HL-60/S4 (cell line): ENCODE results near the gene NDUFA1.
"Not testable (repeated sequence)": the region's sequence is repeated elsewhere in the genome, so short reads cannot be mapped to it uniquely, and the experiment has no call there.

ENCODE experiments used
- in situ Hi-C: fragments of 300-500 bp; cut with MboI; formaldehyde crosslinking; loops from 2 replicates; pipeline ENCODE4 v1.14.3; 2022; ENCODE audit warnings: low sequenced_read_pairs

NDUFA1 gene

GRCh38 chrX:119900976-119901375, 29.3 kb downstream of the NDUFA1 start:
- in situ Hi-C loops = no loop called here

GRCh38 chrX:119916310-119916709, 44.7 kb downstream of the NDUFA1 start:
- in situ Hi-C loops = no loop called here

- in situ Hi-C loops = no loop called here
These were observed 46.2 kb downstream of the NDUFA1 start for GRCh38 chrX:119917877-119918276.

DNA sequence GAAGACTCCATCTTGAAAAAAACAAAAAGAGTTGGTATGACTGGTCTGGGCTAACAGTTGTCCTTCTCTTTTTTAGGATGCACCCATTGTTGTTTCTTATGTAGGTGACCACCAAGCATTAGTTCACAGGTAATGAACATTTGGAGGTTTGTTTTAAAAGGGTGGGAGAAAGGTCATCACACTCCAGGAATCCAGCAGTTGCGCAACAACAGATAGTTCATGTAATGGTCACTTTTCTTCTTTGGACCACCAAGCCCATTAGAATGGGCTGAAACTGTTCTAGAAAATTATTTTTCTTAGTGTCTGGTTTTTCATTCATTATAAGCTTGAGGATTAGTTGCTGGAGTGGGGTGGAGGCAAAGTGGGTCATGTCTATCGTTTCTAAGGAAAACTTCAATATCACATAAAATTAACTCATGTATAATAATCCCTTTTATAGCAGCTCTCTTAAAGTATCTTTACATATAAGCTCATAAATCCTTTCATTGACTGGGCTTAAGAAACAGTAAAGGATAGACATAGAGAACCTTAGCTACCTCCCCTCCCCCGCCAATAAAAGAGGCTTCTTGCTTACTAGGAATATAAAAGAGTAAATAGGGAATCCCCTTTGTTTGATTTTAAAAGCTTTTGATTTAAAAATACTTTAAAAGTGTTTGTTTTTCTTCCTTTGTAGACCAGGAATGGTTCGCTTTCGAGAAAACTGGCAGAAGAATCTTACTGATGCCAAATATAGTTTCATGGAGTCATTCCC, 48.4 kb downstream of the NDUFA1 start:
- in situ Hi-C loops = no loop called here

GRCh38 chrX:119922391-119922790, 50.8 kb downstream of the NDUFA1 start:
- in situ Hi-C loops = not testable (repeated sequence)
